CD4-positive, CD25-positive, alpha-beta regulatory T cell (primary cell): ENCODE results near the gene MMP2. TPM values are rescaled to one million over a fixed set of nuclear protein-coding genes. Genes with fewer than 3 reads are reported as not detected.

Experiments
- ATAC-seq, 2 donors: fragments of 150-1000 bp; cut with Tn5 transposase; one replicate each; pipeline ENCODE4 v1.10.0; 2021; ENCODE audit warnings: low read depth in 2 of 2, moderate number of reproducible peaks in 2 of 2, moderate library complexity in 1 of 2
- DNase-seq, 3 donors: peaks; one replicate each; pipeline versions ENCODE4 v3.0.0 to v3.0.0-alpha.2; 2012 to 2022; ENCODE audit warnings: mixed read lengths in 1 of 3
- H3K27ac ChIP-seq: one replicate; pipeline ENCODE4 v1.7.0; 2013; ENCODE audit warnings: mild to moderate bottlenecking, low read length; ENCODE audit not compliant: insufficient read depth, poor library complexity, severe bottlenecking
- H3K27me3 ChIP-seq: one replicate; pipeline ENCODE4 v1.7.0; 2013; ENCODE audit warnings: low read length; ENCODE audit not compliant: control insufficient read depth, insufficient read depth
- H3K36me3 ChIP-seq: one replicate; pipeline ENCODE4 v1.7.0; 2013; ENCODE audit warnings: mild to moderate bottlenecking, low read length, moderate library complexity; ENCODE audit not compliant: control insufficient read depth, insufficient read depth
- H3K4me1 ChIP-seq: 2 replicates; pipeline ENCODE4 v1.7.0; 2013; ENCODE audit warnings: mild to moderate bottlenecking, low read length; ENCODE audit not compliant: insufficient read depth, control insufficient read depth, poor library complexity, severe bottlenecking
- H3K4me3 ChIP-seq: one replicate; pipeline ENCODE4 v1.7.0; 2013; ENCODE audit warnings: low read depth, mild to moderate bottlenecking, low read length, moderate library complexity
- H3K9me3 ChIP-seq, 2 experiments: 1 replicate in 1 of 2; 2 replicates in 1 of 2; pipeline ENCODE4 v1.7.0; 2013; ENCODE audit warnings: low read length in 2 of 2, mild to moderate bottlenecking in 1 of 2, moderate library complexity in 1 of 2; ENCODE audit not compliant: control insufficient read depth in 2 of 2
- H3K27ac Mint-ChIP-seq, 3 donors: one replicate each; pipeline ENCODE4 v1.8.0; 2020 to 2022; ENCODE audit warnings: mild to moderate bottlenecking in 3 of 3, mixed read lengths in 3 of 3, moderate library complexity in 2 of 3
- H3K27me3 Mint-ChIP-seq: one replicate; pipeline ENCODE4 v1.8.0; 2022; ENCODE audit warnings: mild to moderate bottlenecking, mixed read lengths
- H3K36me3 Mint-ChIP-seq: one replicate; pipeline ENCODE4 v1.8.0; 2020; ENCODE audit warnings: mixed read lengths
- H3K4me1 Mint-ChIP-seq, 4 donors: one replicate each; pipeline ENCODE4 v1.8.0; 2020 to 2022; ENCODE audit warnings: mixed read lengths in 4 of 4, mild to moderate bottlenecking in 1 of 4
- H3K4me3 Mint-ChIP-seq, 4 donors: one replicate each; pipeline ENCODE4 v1.8.0; 2020 to 2022; ENCODE audit warnings: mild to moderate bottlenecking in 4 of 4, mixed read lengths in 4 of 4, moderate library complexity in 3 of 4
- H3K9me3 Mint-ChIP-seq, 7 donors: one replicate each; pipeline ENCODE4 v1.8.0; 2020 to 2022; ENCODE audit warnings: mixed read lengths in 7 of 7, mild to moderate bottlenecking in 3 of 7, moderate library complexity in 2 of 7
- polyA plus RNA-seq, 4 donors: library from polyadenylated mRNA; unstranded; fragments of 300-500 nt; fragmentation: Illumina TruSeq; gene quantifications; one replicate each; pipeline ENCODE4 v1.2.3, GENCODE V29; 2021
- total RNA-seq: library from RNA; stranded (reverse); gene quantifications from one replicate; pipeline ENCODE4 v1.2.3, GENCODE V29; 2022

MMP2 gene
- total and polyA plus RNA-seq, 5 donors from 2014 or later, result 0.49 TPM; not detected in 4

- peaks cover 24% of the 10 kb centered on the region for H3K27me3 Mint-ChIP-seq
- no peak for ATAC-seq
- H3K9me3 Mint-ChIP-seq, result peaks cover 0 to 15% (median 6%) of the 10 kb centered on the region in 7 donors
- H3K4me1 ChIP-seq, result no peaks in the 10 kb centered on the region
- H3K27me3 ChIP-seq, result peaks cover 18% of the 10 kb centered on the region
- no peaks in the 10 kb centered on the region for H3K36me3 ChIP-seq
- H3K27ac ChIP-seq, result no peak overlapping the region
- peaks cover 0 to 7% (median 1%) of the 10 kb centered on the region in 4 donors for H3K4me1 Mint-ChIP-seq
- H3K9me3 ChIP-seq, result peaks cover 0 to 2% of the 10 kb centered on the region in 2 experiments
- no peak for DNase-seq
- H3K36me3 Mint-ChIP-seq, result no peaks in the 10 kb centered on the region
- no peak overlapping the region for H3K27ac Mint-ChIP-seq
- H3K4me3 Mint-ChIP-seq, result no peak overlapping the region
- no peak overlapping the region for H3K4me3 ChIP-seq
Measured at GRCh38 chr16:55510185-55510805, 31.3 kb downstream of the MMP2 start.

- peaks cover 16% of the 10 kb centered on the region for H3K27me3 ChIP-seq
- peaks cover 15% of the 10 kb centered on the region for H3K27me3 Mint-ChIP-seq
- no peak overlapping the region for H3K27ac Mint-ChIP-seq
- H3K4me3 Mint-ChIP-seq, result no peak overlapping the region
- ATAC-seq (no peak), DNase-seq (no peak)
- peaks cover 0 to 7% (median 1%) of the 10 kb centered on the region in 4 donors for H3K4me1 Mint-ChIP-seq
- no peaks in the 10 kb centered on the region for H3K4me1 ChIP-seq
- H3K27ac ChIP-seq, result no peak overlapping the region
- H3K9me3 ChIP-seq, result peaks cover 0 to 2% of the 10 kb centered on the region in 2 experiments
- H3K9me3 Mint-ChIP-seq, result peaks cover 0 to 18% (median 7%) of the 10 kb centered on the region in 7 donors
- H3K36me3 ChIP-seq, result no peaks in the 10 kb centered on the region
- H3K36me3 Mint-ChIP-seq, result no peaks in the 10 kb centered on the region
- H3K4me3 ChIP-seq, result no peak overlapping the region
Measured at GRCh38 chr16:55512941-55513340, 33.9 kb downstream of the MMP2 start.

DNA sequence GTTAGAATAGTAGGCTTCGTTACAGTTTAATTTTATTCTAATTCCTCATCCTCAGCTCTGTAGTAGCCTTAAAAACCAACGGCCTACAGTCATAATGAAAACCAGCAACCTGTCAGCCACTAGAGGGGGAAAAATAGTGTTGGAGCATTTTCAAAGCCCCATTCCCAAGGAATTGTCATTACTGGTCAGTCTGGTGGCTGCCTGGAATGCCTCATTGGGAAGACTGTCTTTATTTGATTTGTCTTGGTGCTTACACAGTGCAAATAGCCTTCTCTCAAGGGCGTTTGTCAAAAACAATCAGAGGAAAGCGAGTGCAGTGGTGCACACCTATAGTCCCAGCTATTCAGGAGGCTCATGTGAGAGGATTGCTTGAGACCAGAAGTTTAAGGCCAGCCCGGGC is 34.6 kb downstream of the MMP2 start:
- ATAC-seq (no peak), DNase-seq (no peak)
- Histone ChIP-seq H3K9me3 (peaks cover 0 to 2% of the 10 kb centered on the region in 2 experiments), H3K36me3 (no peaks in the 10 kb centered on the region), H3K4me3 (no peak overlapping the region), H3K27ac (no peak overlapping the region), H3K27me3 (peaks cover 10% of the 10 kb centered on the region), H3K4me1 (no peaks in the 10 kb centered on the region)
- Mint-ChIP-seq H3K27me3 (peaks cover 11% of the 10 kb centered on the region), H3K36me3 (no peaks in the 10 kb centered on the region), H3K9me3 (peaks cover 0 to 18% (median 8%) of the 10 kb centered on the region in 7 donors), H3K4me1 (peaks cover 0 to 5% (median under 1%) of the 10 kb centered on the region in 4 donors), H3K27ac (no peak overlapping the region), H3K4me3 (no peak overlapping the region)

- no peaks in the 10 kb centered on the region for H3K36me3 Mint-ChIP-seq
- Histone ChIP-seq H3K36me3 (no peaks in the 10 kb centered on the region), H3K4me3 (no peak overlapping the region), H3K27ac (no peak overlapping the region), H3K27me3 (peaks cover 4% of the 10 kb centered on the region), H3K4me1 (no peaks in the 10 kb centered on the region), H3K9me3 (peaks cover 0 to 2% of the 10 kb centered on the region in 2 experiments)
- ATAC-seq (no peak), DNase-seq (no peak)
- H3K9me3 Mint-ChIP-seq, result peaks cover 0 to 18% (median 9%) of the 10 kb centered on the region in 7 donors
- no peak overlapping the region for H3K4me3 Mint-ChIP-seq
- H3K4me1 Mint-ChIP-seq, result no peaks in the 10 kb centered on the region
- H3K27ac Mint-ChIP-seq, result peak overlapping the region in 1 of 3 donors; percentile 17
- peaks cover under 1% of the 10 kb centered on the region for H3K27me3 Mint-ChIP-seq
Measured at GRCh38 chr16:55515111-55515510, 36.1 kb downstream of the MMP2 start.

DNA sequence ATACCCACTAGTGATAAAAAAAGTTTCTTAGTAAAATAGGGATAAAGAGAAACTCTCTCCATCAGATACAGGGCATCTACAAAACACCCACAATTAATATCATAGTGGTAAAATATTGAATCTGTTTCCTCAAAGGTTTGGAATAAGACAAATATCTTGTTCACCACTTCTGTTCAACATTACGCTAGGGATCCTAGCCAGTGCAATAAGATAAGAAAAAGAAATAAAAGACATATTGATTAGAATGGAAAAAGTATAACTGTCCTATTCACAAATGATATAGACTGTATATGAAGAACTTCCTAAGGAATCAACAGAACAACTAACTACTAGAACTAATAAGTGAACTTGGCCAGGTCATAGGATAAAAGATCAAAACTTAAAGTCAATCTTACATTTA is 42.8 kb downstream of the MMP2 start:
- no peaks in the 10 kb centered on the region for H3K36me3 ChIP-seq
- H3K27me3 ChIP-seq, result no peaks in the 10 kb centered on the region
- H3K4me1 Mint-ChIP-seq, result no peaks in the 10 kb centered on the region
- no peak overlapping the region for H3K27ac Mint-ChIP-seq
- peaks cover 0 to 9% (median 3%) of the 10 kb centered on the region in 7 donors for H3K9me3 Mint-ChIP-seq
- H3K36me3 Mint-ChIP-seq, result no peaks in the 10 kb centered on the region
- H3K4me1 ChIP-seq, result no peaks in the 10 kb centered on the region
- DNase-seq, result no peak
- no peak overlapping the region for H3K27ac ChIP-seq
- ATAC-seq, result no peak
- peaks cover 4 to 6% of the 10 kb centered on the region in 2 experiments for H3K9me3 ChIP-seq
- H3K4me3 ChIP-seq, result no peak overlapping the region
- no peaks in the 10 kb centered on the region for H3K27me3 Mint-ChIP-seq
- H3K4me3 Mint-ChIP-seq, result no peak overlapping the region

GRCh38 chr16:55526441-55526840 is 47.4 kb downstream of the MMP2 start:
- Mint-ChIP-seq H3K4me1 (no peaks in the 10 kb centered on the region), H3K36me3 (no peaks in the 10 kb centered on the region), H3K9me3 (peaks cover 0 to 8% (median 1%) of the 10 kb centered on the region in 7 donors), H3K27ac (no peak overlapping the region), H3K27me3 (no peaks in the 10 kb centered on the region), H3K4me3 (no peak overlapping the region)
- Histone ChIP-seq H3K27me3 (no peaks in the 10 kb centered on the region), H3K27ac (no peak overlapping the region), H3K36me3 (no peaks in the 10 kb centered on the region), H3K9me3 (peaks cover 4 to 6% of the 10 kb centered on the region in 2 experiments), H3K4me3 (no peak overlapping the region), H3K4me1 (no peaks in the 10 kb centered on the region)
- no peak for DNase-seq
- no peak for ATAC-seq

DNA sequence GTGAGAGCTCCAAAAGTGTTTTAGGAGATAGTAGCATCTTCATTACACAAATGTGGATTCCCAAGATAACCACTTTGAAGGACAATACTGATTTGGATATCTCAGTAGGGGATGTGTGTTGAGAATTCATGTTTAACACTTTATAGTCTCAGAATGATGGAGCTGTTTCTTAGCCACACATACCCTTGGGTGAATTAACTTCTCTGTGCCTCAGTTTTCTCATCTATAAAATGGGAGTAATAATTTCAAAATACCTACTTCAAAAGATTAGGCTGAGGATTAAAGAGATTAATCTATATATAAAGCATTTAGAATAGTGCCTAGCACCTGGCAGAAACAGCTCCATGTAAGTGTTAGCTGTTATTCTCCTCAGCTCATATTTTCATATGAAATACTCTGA is 48.9 kb downstream of the MMP2 start:
- H3K27me3 Mint-ChIP-seq, result no peaks in the 10 kb centered on the region
- H3K9me3 ChIP-seq, result no peaks in the 10 kb centered on the region

DNA sequence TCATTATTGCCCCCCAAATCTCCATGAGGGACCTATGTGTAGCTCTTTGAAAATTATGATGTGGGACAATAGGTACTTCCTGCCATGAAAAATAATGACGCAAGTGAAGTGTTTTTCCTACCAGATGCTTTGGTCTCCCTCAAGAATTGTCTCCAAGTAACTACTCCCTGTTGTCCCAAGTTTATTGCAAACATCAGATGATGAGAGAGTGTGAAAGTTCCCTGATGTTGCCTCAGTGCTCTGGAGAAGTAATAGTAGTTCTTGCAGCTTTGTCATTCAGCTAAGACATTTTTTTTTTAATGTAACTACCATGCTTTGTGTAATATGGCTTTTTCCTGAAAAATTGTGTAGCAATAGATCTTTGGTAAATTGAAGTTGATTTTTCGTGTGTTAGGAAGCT is 50.0 kb downstream of the MMP2 start:
- Mint-ChIP-seq H3K4me1 (no peaks in the 10 kb centered on the region), H3K4me3 (no peak overlapping the region), H3K27ac (no peak overlapping the region), H3K36me3 (no peaks in the 10 kb centered on the region), H3K9me3 (peaks cover 0 to 3% (median 0%) of the 10 kb centered on the region in 7 donors), H3K27me3 (no peaks in the 10 kb centered on the region)
- Histone ChIP-seq H3K9me3 (no peaks in the 10 kb centered on the region), H3K27ac (no peak overlapping the region), H3K36me3 (no peaks in the 10 kb centered on the region), H3K27me3 (no peaks in the 10 kb centered on the region), H3K4me3 (no peak overlapping the region), H3K4me1 (no peaks in the 10 kb centered on the region)
- no peak for ATAC-seq
- DNase-seq, result no peak

More for the DNA sequence above, 48.9 kb downstream of the MMP2 start:
- DNase-seq, result no peak
- no peaks in the 10 kb centered on the region for H3K36me3 ChIP-seq
- no peak overlapping the region for H3K4me3 ChIP-seq
- no peaks in the 10 kb centered on the region for H3K27me3 ChIP-seq
- ATAC-seq, result no peak
- no peak overlapping the region for H3K4me3 Mint-ChIP-seq
- no peak overlapping the region for H3K27ac Mint-ChIP-seq
- H3K27ac ChIP-seq, result no peak overlapping the region
- no peaks in the 10 kb centered on the region for H3K36me3 Mint-ChIP-seq
- H3K4me1 ChIP-seq, result no peaks in the 10 kb centered on the region
- H3K4me1 Mint-ChIP-seq, result no peaks in the 10 kb centered on the region
- H3K9me3 Mint-ChIP-seq, result peaks cover 0 to 5% (median 0%) of the 10 kb centered on the region in 7 donors
